Right hindlimb (tissue), 1 donor: ENCODE results near the gene KMT2C.

Experiments
- DNase-seq: peaks from one replicate; pipeline ENCODE4 v3.0.0-alpha.2; 2018

Gene KMT2C

GRCh38 chr7:152095771-152096170 lies 340.0 kb downstream of the KMT2C start:
- no peak for DNase-seq

DNA sequence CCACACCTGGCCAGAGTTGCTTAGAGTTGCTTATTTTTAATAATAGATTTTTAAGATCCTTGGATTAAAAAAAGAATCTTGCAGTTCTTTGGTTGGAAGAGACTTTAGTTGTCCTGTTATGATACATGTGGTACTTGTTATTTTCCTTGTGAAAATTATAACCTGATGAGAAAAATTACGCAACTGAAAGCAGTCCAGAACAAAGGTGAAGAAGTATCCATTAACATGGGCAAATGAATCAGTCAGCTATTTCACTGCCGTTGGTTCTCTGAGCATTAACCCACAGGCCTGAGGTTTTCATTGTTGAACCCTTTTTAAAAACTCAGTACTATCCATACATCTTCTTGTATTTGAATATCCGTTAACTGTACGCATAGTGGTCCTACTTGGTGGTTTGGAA lies 342.1 kb downstream of the KMT2C start:
- DNase-seq: no peak

- no peak for DNase-seq
Measured at GRCh38 chr7:152090747-152091146, 345.1 kb downstream of the KMT2C start.

- no peak for DNase-seq
Measured at GRCh38 chr7:152089183-152089582, 346.6 kb downstream of the KMT2C start.

GRCh38 chr7:152086513-152086912 lies 349.3 kb downstream of the KMT2C start:
- DNase-seq: no peak

DNA sequence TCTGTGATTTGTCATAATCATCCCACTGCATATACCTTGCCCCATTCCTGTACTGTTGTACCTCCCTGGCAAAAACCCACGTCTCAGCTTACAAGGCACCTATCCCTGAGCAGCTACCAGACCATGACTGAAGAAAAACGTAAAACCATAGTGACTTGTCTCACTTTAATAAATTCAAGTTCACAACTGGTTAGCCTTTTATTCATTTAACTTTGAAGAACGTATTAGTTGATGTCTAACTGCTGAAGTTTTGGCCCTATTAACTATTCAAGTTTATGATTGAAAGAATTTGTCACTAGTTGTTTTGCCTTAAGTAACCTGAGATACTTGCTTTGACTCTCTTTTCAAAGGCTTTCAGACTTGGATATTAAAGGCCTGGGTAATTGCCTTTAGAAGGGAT lies 350.7 kb downstream of the KMT2C start:
- no peak for DNase-seq
